Karpas-422 (cell line): ENCODE data around the gene UROS. TPM values are rescaled to one million over a fixed set of nuclear protein-coding genes. Genes with fewer than 3 reads are reported as not detected.

Experiments
- DNase-seq: peaks from one replicate; pipeline ENCODE4 v3.0.0-alpha.2; 2015
- H2AFZ ChIP-seq: fragments of 200-600 bp; sonication (generic); 2 replicates; pipeline ENCODE4 v1.6.1; 2014; ENCODE audit warnings: antibody characterized with exemption, low read length, mixed read lengths
- H3K27ac ChIP-seq: fragments of 200-600 bp; sonication (generic); 2 replicates; pipeline ENCODE4 v1.5.1; 2014; ENCODE audit warnings: mild to moderate bottlenecking, low read length, moderate library complexity
- H3K27me3 ChIP-seq: fragments of 200-600 bp; sonication (generic); 2 replicates; pipeline ENCODE4 v1.6.1; 2014; ENCODE audit warnings: low read length, mixed read lengths
- H3K36me3 ChIP-seq: fragments of 200-600 bp; sonication (generic); 2 replicates; pipeline ENCODE4 v1.6.1; 2014; ENCODE audit warnings: low read length, mixed read lengths; ENCODE audit not compliant: insufficient read depth
- H3K4me1 ChIP-seq: fragments of 200-600 bp; sonication (generic); 2 replicates; pipeline ENCODE4 v1.6.1; 2014; ENCODE audit warnings: mild to moderate bottlenecking, low read length, mixed read lengths
- H3K4me2 ChIP-seq: fragments of 200-600 bp; sonication (generic); 2 replicates; pipeline ENCODE4 v1.6.1; 2014; ENCODE audit warnings: low read length, low read depth, mild to moderate bottlenecking; ENCODE audit not compliant: poor library complexity, severe bottlenecking
- H3K4me3 ChIP-seq: fragments of 200-600 bp; sonication (generic); 2 replicates; pipeline ENCODE4 v1.5.1; 2014; ENCODE audit warnings: mild to moderate bottlenecking, antibody characterized with exemption, low read length, mixed read lengths
- H3K79me2 ChIP-seq: fragments of 200-600 bp; sonication (generic); 2 replicates; pipeline ENCODE4 v1.6.1; 2014; ENCODE audit warnings: mild to moderate bottlenecking, low read length, mixed read lengths
- H3K9ac ChIP-seq: fragments of 200-600 bp; sonication (generic); 2 replicates; pipeline ENCODE4 v1.6.0; 2014; ENCODE audit warnings: low read length
- H3K9me2 ChIP-seq: fragments of 200-600 bp; sonication (generic), shearing (Covaris generic); replicated peaks from 2 replicates; pipeline ENCODE4 v1.6.0; 2014; ENCODE audit warnings: mild to moderate bottlenecking, low read length, moderate library complexity; ENCODE audit not compliant: insufficient read depth
- H3K9me3 ChIP-seq: fragments of 300-700, 200-600 bp; sonication (generic); 2 replicates; pipeline ENCODE4 v1.6.1; 2014; ENCODE audit warnings: low read length, mixed read lengths
- H4K20me1 ChIP-seq: fragments of 200-600 bp; sonication (generic); 2 replicates; pipeline ENCODE4 v1.6.1; 2014; ENCODE audit warnings: mild to moderate bottlenecking, antibody characterized with exemption, low read length, low read depth; ENCODE audit not compliant: insufficient read depth
- total RNA-seq: library from RNA; depleted of rRNA; stranded (reverse); fragments of >200 nt; shearing (Covaris generic); gene quantifications from 2 replicates; pipeline ENCODE4 v1.2.3, GENCODE V29; 2014; ENCODE audit warnings: low replicate concordance

UROS gene
- total RNA-seq, 1 experiment from 2014 or later, result 61.1 TPM

DNA sequence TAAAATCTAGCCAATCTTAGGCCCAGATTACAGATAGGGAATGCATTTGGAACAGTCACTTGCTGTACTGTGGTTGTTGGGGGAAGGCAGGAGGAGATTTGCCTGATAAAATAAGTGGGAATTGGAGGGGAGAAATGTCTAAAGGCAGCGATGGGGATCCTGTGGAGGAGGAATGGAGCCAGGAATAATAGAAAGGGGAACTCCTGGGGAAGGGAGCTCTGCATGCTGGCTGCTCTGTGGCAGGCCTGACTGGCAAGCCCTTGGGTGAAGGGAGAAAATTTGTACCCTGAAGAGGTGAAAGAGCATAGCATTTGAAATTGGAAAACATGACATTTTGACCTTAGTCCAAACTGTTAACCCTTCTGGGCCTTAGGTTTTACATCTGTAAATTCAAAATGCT lies 61.1 kb downstream of the UROS start:
- no peaks in the 10 kb centered on the region for H3K9me2 ChIP-seq
- H3K4me3 ChIP-seq, result no peak overlapping the region
- peaks cover 68% of the 10 kb centered on the region for H3K36me3 ChIP-seq
- H3K27ac ChIP-seq, result no peak overlapping the region
- DNase-seq, result no peak
- H3K79me2 ChIP-seq, result peaks cover 12% of the 10 kb centered on the region
- no peak overlapping the region for H3K4me2 ChIP-seq
- no peak overlapping the region for H2AFZ ChIP-seq
- H3K27me3 ChIP-seq, result no peaks in the 10 kb centered on the region
- H3K9ac ChIP-seq, result no peak overlapping the region
- no peaks in the 10 kb centered on the region for H3K9me3 ChIP-seq
- H4K20me1 ChIP-seq, result no peaks in the 10 kb centered on the region; the same call in 1 of the 2 replicates
- no peaks in the 10 kb centered on the region for H3K4me1 ChIP-seq

DNA sequence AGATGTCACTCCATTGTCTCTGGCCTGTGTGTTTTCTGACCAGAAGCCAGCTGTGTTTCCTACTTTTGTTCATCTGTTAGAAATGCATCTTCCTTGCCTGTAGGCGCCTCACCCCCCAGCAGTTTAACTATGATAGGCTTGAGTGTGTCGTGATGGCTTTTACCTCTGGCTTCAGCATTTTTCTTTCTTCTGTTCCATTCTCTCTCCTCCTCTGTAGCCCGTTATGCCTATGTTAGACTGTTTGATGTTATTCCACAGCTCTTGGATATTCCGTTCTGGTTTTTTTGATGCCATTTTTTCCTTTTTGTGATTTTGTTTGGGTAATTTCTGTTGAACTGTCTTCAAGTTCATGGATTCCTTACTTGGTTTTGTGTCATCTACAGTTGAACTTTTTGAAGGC lies 65.3 kb downstream of the UROS start:
- Histone ChIP-seq H3K27me3 (no peaks in the 10 kb centered on the region), H3K4me2 (no peak overlapping the region), H3K4me3 (no peak overlapping the region), H3K27ac (no peak overlapping the region), H3K9ac (no peak overlapping the region), H3K9me2 (no peaks in the 10 kb centered on the region), H3K4me1 (no peaks in the 10 kb centered on the region), H4K20me1 (no peaks in the 10 kb centered on the region), H3K79me2 (peaks cover 33% of the 10 kb centered on the region), H3K36me3 (peaks cover 81% of the 10 kb centered on the region), H3K9me3 (no peaks in the 10 kb centered on the region), H2AFZ (no peak overlapping the region)
- no peak for DNase-seq

DNA sequence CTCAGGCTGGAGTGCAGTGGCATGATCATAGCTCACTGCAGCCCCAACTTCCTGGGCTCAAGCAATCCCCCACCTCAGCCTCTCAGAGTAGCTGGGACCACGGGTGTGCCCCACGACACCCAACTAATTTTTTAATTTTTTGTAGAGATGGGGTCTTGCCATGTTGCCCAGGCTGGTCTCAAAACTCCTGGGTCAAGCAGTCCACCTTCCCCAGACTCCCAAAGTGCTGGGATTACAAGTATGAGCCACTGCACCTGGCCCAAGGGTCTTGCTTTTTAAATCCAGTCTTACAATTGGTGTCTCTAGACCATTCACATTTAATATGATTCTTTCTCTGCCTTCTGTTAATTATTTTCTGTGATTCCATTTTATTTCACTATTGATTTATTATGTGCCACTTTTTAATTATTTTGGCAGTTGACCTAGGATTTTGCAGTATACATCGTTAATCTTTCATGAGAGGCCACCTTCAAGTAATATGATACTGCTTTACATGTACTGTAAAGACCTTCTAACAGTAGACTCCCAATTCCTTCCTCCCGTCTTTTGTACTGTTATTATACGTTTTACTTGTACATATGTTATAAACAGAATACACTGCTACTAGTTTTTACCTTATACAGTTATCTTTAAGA lies 66.1 kb downstream of the UROS start:
- no peak overlapping the region for H3K4me3 ChIP-seq
- no peaks in the 10 kb centered on the region for H3K4me1 ChIP-seq
- H3K9me2 ChIP-seq, result no peaks in the 10 kb centered on the region
- no peak overlapping the region for H3K27ac ChIP-seq
- no peak overlapping the region for H3K4me2 ChIP-seq
- H4K20me1 ChIP-seq, result no peaks in the 10 kb centered on the region; the same call in 1 of the 2 replicates
- H3K36me3 ChIP-seq, result peaks cover 81% of the 10 kb centered on the region
- H3K27me3 ChIP-seq, result no peaks in the 10 kb centered on the region
- no peak overlapping the region for H3K9ac ChIP-seq
- no peak overlapping the region for H2AFZ ChIP-seq
- no peaks in the 10 kb centered on the region for H3K9me3 ChIP-seq
- no peak for DNase-seq
- H3K79me2 ChIP-seq, result peaks cover 33% of the 10 kb centered on the region

DNA sequence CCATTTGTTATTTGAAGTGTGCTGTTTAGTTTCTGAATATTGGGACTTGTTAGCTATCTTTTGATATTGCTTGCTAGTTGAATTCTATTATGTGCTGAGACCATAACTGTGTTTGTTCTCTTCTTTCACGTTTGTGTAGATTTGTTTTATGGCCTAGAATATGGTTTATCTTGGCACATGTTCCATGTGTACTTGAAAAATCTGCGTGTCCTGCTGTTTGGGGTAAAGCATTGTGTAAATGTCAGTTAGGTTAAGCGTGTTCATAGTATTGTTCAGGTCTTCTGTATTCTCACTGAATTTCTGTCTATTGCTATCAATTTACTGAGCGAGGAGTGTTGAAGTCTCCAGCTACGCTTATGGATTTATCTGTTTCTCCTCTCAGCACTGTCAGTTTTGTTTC lies 66.9 kb downstream of the UROS start:
- H2AFZ ChIP-seq, result no peak overlapping the region
- H3K27me3 ChIP-seq, result no peaks in the 10 kb centered on the region
- no peak for DNase-seq
- no peak overlapping the region for H3K27ac ChIP-seq
- H3K4me3 ChIP-seq, result no peak overlapping the region
- H4K20me1 ChIP-seq, result no peaks in the 10 kb centered on the region; the same call in 1 of the 2 replicates
- H3K36me3 ChIP-seq, result peaks cover 84% of the 10 kb centered on the region
- H3K9me3 ChIP-seq, result no peaks in the 10 kb centered on the region
- H3K9ac ChIP-seq, result no peak overlapping the region
- H3K79me2 ChIP-seq, result peaks cover 33% of the 10 kb centered on the region
- no peak overlapping the region for H3K4me2 ChIP-seq
- H3K4me1 ChIP-seq, result no peaks in the 10 kb centered on the region
- no peaks in the 10 kb centered on the region for H3K9me2 ChIP-seq

DNA sequence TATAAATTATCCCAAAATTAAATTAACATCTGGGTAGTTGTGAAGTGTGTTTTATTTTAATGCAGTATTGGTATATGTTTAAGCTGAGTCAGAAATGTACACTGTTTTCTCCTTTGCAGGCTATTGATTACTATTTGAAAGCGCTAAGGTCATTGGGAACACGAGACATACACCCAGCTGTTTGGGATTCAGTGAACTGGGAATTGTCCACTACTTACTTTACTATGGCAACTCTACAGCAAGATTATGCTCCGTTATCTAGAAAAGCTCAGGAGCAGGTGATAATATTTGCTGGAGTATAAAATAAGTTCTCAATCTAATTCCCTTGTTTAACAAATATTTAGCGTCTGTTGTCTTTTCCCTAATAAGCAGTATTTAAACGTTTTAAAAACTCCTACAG lies 75.6 kb downstream of the UROS start:
- Histone ChIP-seq H3K79me2 (no peaks in the 10 kb centered on the region), H2AFZ (no peak overlapping the region), H4K20me1 (no peaks in the 10 kb centered on the region; the same call in 1 of the 2 replicates), H3K9me3 (no peaks in the 10 kb centered on the region), H3K27ac (no peak overlapping the region), H3K4me3 (no peak overlapping the region), H3K27me3 (no peaks in the 10 kb centered on the region), H3K4me2 (no peak overlapping the region), H3K9ac (no peak overlapping the region), H3K4me1 (no peaks in the 10 kb centered on the region), H3K9me2 (no peaks in the 10 kb centered on the region), H3K36me3 (peaks cover 72% of the 10 kb centered on the region)
- no peak for DNase-seq

DNA sequence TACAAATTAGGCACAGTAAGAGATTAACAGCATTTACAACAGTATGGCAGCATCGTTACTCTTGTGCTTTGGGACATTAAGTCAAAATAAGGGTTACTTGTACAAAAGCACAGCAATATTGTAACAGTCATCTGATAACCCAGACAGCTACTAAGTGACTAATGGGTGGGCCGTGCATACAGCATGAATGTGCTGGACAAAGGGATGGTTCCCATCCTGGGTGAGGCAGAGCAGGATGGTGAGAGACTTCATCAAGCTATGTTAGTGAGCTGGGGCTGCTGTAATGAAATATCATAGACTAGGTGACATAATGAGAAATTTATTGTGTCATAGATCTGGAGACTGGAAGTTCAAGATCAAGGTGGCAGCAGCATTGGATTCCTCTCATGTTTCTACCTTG lies 78.1 kb downstream of the UROS start:
- DNase-seq, result no peak

DNA sequence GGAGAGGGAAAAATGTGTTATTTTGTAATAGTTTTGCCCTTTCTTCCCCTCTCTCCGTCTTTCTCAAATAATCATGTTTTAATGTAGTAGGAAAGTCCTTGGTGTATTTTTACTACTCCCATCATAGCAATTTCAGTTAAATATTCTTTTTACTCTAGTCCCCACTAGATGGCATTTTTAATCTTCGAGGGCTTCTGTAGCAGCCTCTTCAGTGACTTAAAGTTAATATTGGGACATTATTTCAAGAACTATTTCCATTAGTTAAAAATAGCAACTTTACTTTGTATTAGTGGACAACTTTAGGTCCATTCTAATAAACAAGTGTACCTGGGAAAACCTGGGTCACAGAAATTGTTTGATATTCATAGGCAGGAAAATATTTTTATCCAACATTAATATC lies 80.6 kb downstream of the UROS start:
- H3K36me3 ChIP-seq, result peaks cover 68% of the 10 kb centered on the region
- no peak overlapping the region for H3K4me2 ChIP-seq
- DNase-seq, result peak; percentile 62
- H3K9ac ChIP-seq, result no peak overlapping the region
- H4K20me1 ChIP-seq, result no peaks in the 10 kb centered on the region
- H3K4me3 ChIP-seq, result no peak overlapping the region
- no peaks in the 10 kb centered on the region for H3K4me1 ChIP-seq
- H3K27me3 ChIP-seq, result no peaks in the 10 kb centered on the region
- H3K9me3 ChIP-seq, result no peaks in the 10 kb centered on the region
- no peak overlapping the region for H2AFZ ChIP-seq
- no peaks in the 10 kb centered on the region for H3K9me2 ChIP-seq
- no peak overlapping the region for H3K27ac ChIP-seq
- no peaks in the 10 kb centered on the region; the same call in 1 of the 2 replicates for H3K79me2 ChIP-seq

More for the DNA sequence above, 78.1 kb downstream of the UROS start:
- no peak overlapping the region for H3K27ac ChIP-seq
- no peak overlapping the region for H2AFZ ChIP-seq
- no peaks in the 10 kb centered on the region for H3K9me3 ChIP-seq
- peaks cover 60% of the 10 kb centered on the region for H3K36me3 ChIP-seq
- H3K4me1 ChIP-seq, result no peaks in the 10 kb centered on the region
- H4K20me1 ChIP-seq, result no peaks in the 10 kb centered on the region
- H3K27me3 ChIP-seq, result no peaks in the 10 kb centered on the region
- H3K9ac ChIP-seq, result no peak overlapping the region
- no peak overlapping the region for H3K4me2 ChIP-seq
- H3K9me2 ChIP-seq, result no peaks in the 10 kb centered on the region
- no peaks in the 10 kb centered on the region; the same call in 1 of the 2 replicates for H3K79me2 ChIP-seq
- no peak overlapping the region for H3K4me3 ChIP-seq

DNA sequence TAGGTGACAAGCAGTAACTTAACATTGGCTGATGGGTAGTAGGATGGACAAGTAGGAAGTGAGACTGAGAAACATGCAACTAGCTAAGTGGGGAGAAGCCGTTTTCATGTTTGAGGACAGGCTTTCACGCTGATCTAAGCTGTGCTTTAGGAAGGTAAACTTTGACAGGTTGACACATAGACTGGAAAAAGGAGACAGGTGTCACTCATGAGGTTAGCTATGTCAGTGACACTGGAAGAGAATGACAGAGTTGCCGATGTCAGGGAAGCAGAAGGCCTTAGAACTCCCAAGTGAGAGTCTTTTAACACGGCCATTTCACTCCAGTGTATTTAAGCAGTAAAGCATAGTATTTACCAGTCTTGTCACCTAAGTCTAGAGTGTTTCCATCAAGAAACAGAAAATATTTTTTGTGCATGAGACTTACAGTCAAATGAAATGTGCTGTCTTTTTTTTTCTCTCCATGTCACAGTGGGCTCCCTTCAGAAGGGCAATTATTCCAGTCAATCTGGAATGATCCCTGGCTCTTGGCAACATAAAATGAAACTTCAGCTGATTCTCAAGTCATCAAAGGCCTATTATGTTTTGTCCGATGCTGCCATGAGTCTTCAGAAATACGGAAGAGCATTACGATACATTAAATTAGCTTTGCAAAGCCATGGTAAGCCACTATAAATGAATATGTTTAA lies 82.9 kb downstream of the UROS start:
- peaks cover 81% of the 10 kb centered on the region for H3K36me3 ChIP-seq
- H2AFZ ChIP-seq, result no peak overlapping the region
- H3K9ac ChIP-seq, result no peak overlapping the region
- H3K4me1 ChIP-seq, result no peaks in the 10 kb centered on the region
- DNase-seq, result no peak
- H3K27ac ChIP-seq, result no peak overlapping the region
- no peaks in the 10 kb centered on the region for H3K9me2 ChIP-seq
- H3K4me2 ChIP-seq, result no peak overlapping the region
- H3K79me2 ChIP-seq, result peaks cover 2% of the 10 kb centered on the region
- no peaks in the 10 kb centered on the region for H3K27me3 ChIP-seq
- H3K9me3 ChIP-seq, result no peaks in the 10 kb centered on the region
- H4K20me1 ChIP-seq, result no peaks in the 10 kb centered on the region
- H3K4me3 ChIP-seq, result no peak overlapping the region
